GM18873 (cell line): ENCODE measurements around the gene NRN1.

Source experiments
- ATAC-seq: cut with Tn5 transposase; IDR thresholded peaks from one replicate; pipeline ENCODE4 v1.9.1; 2021; ENCODE audit warnings: mild to moderate bottlenecking, moderate library complexity, moderate number of reproducible peaks; ENCODE audit not compliant: unreplicated experiment, low FRiP score

NRN1 gene

GRCh38 chr6:6002848-6003620 lies 3.7 kb downstream of the NRN1 start:
- ATAC-seq = no peak

GRCh38 chr6:6002005-6002847 lies 4.5 kb downstream of the NRN1 start:
- ATAC-seq = no peak

- no peak for ATAC-seq
Measured at GRCh38 chr6:6001443-6001842, 5.3 kb downstream of the NRN1 start.

- no peak for ATAC-seq
Measured at GRCh38 chr6:5999688-6000608, 6.8 kb downstream of the NRN1 start.

- no peak for ATAC-seq
Measured at GRCh38 chr6:5998711-5999687, 7.7 kb downstream of the NRN1 start.

- ATAC-seq = no peak
Measured at GRCh38 chr6:5998236-5998635, 8.5 kb downstream of the NRN1 start.

GRCh38 chr6:5997420-5997987 lies 9.2 kb downstream of the NRN1 start:
- ATAC-seq = no peak

- ATAC-seq = no peak
Measured at GRCh38 chr6:5996714-5997419, 9.9 kb downstream of the NRN1 start.

- ATAC-seq = no peak
Measured at GRCh38 chr6:5995949-5996713, 10.6 kb downstream of the NRN1 start.

- ATAC-seq = no peak
Measured at GRCh38 chr6:5995658-5995948, 11.1 kb downstream of the NRN1 start.

GRCh38 chr6:5994999-5995657 lies 11.6 kb downstream of the NRN1 start:
- ATAC-seq = no peak

GRCh38 chr6:5994234-5994998 lies 12.3 kb downstream of the NRN1 start:
- ATAC-seq = no peak

- no peak for ATAC-seq
Measured at GRCh38 chr6:5992551-5993225, 14.0 kb downstream of the NRN1 start.

GRCh38 chr6:5990786-5991185 lies 15.9 kb downstream of the NRN1 start:
- ATAC-seq = no peak

GRCh38 chr6:5989141-5989723 lies 17.5 kb downstream of the NRN1 start:
- no peak for ATAC-seq

GRCh38 chr6:5986861-5987260 lies 19.9 kb downstream of the NRN1 start:
- no peak for ATAC-seq
